PC-3 (cell line): ENCODE results near the gene SULF2.

Source experiments
- CTCF ChIP-seq: fragments of 300-600 bp; sonication (generic); conservative IDR thresholded peaks from 2 replicates; pipeline ENCODE4 v1.5.1; 2017; ENCODE audit warnings: antibody characterized with exemption, low read depth, mild to moderate bottlenecking, low read length
- EZH2phosphoT487 ChIP-seq: fragments of 300-600 bp; sonication (generic); IDR thresholded peaks from 2 replicates; pipeline ENCODE4 v1.6.1; 2018; ENCODE audit warnings: mild to moderate bottlenecking, antibody characterized with exemption, low read length, borderline replicate concordance

- TF ChIP-seq CTCF: no peak
- no peak for TF ChIP-seq EZH2phosphoT487
Observed at GRCh38 chr20:47635256-47635655, 150.0 kb downstream of the SULF2 start.
